Measurements from ENCODE around the gene FBXL4. TPM values are rescaled to one million over a fixed set of nuclear protein-coding genes. Genes with fewer than 3 reads are reported as not detected.

Gene FBXL4
- total and polyA plus RNA-seq, 10 of the 15 experiments (the other 5 are each of a cell fraction or from before 2014, with no cell fraction given): 2.9 to 16.9 (median 7.2) TPM

- no TSS peak for BruUV-seq (replicated peaks)
- RAD21 ChIA-PET (ENCODE audit: unreplicated experiment): no interaction called here
- DNase-seq (ENCODE audit: low read depth, low spot score) (no peak), ATAC-seq (peak; percentile 62), FAIRE-seq (no peak)
- POLR2A ChIA-PET: no interaction called here
- Histone ChIP-seq H2AFZ (ENCODE audit: control insufficient read depth, low read depth, low read length) (no peak overlapping the region), H3K36me3 (ENCODE audit: control insufficient read depth in 2 of 2, insufficient read depth in 2 of 2, low read length in 1 of 2) (no peaks in the 10 kb centered on the region), H3K4me1 (ENCODE audit: control insufficient read depth, insufficient read depth, low read length) (no peaks in the 10 kb centered on the region), H3K27me3 (replicated peaks in 1 of 2; ENCODE audit: control insufficient read depth in 2 of 2, insufficient read depth in 2 of 2, low read length in 1 of 2) (no peaks in the 10 kb centered on the region), H3K27ac (ENCODE audit: control insufficient read depth, insufficient read depth) (no peak overlapping the region), H3K4me3 (no peak overlapping the region), H3K79me2 (ENCODE audit: control insufficient read depth, insufficient read depth, low read length) (no peaks in the 10 kb centered on the region), H3K9me3 (replicated peaks; ENCODE audit: control insufficient read depth, insufficient read depth, low read length) (no peaks in the 10 kb centered on the region), H4K20me1 (ENCODE audit: control insufficient read depth, insufficient read depth) (no peaks in the 10 kb centered on the region), H3K4me2 (ENCODE audit: control insufficient read depth, insufficient read depth) (no peak overlapping the region), H3K9ac (ENCODE audit: control insufficient read depth, insufficient read depth, low read length) (no peak overlapping the region)
- CTCF ChIA-PET: no interaction called here
- SMC1A ChIA-PET (ENCODE audit: uncharacterized antibody, unreplicated experiment): no interaction called here
- intact Hi-C loops (cut with micrococcal nuclease; ENCODE audit: unreplicated experiment) (no loop called here), in situ Hi-C loops (cut with MboI) (no loop called here)
- no peak for TF ChIP-seq SMAD1 (IDR thresholded peaks at IDR 0.05; ENCODE audit: low read depth, partially characterized antibody)
- peak; percentile 84 for TF ChIP-seq ATF7 (IDR thresholded peaks at IDR 0.05; ENCODE audit: low read depth)
Observed at GRCh38 chr6:98974309-98974708, 26.6 kb upstream of the FBXL4 start.

- 0% methylated on average over 1 of the region's 1 CpG for WGBS (ENCODE audit: insufficient coverage, insufficient replicate concordance, low lambda C conversion rate, missing lambda C conversion rate)
- Histone ChIP-seq H3K9ac (ENCODE audit: control insufficient read depth, insufficient read depth, low read length) (no peak overlapping the region), H4K20me1 (ENCODE audit: control insufficient read depth, insufficient read depth) (no peaks in the 10 kb centered on the region), H3K9me3 (replicated peaks; ENCODE audit: control insufficient read depth, insufficient read depth, low read length) (no peaks in the 10 kb centered on the region), H3K4me2 (ENCODE audit: control insufficient read depth, insufficient read depth) (no peak overlapping the region), H3K36me3 (ENCODE audit: control insufficient read depth in 2 of 2, insufficient read depth in 2 of 2, low read length in 1 of 2) (no peaks in the 10 kb centered on the region), H3K27me3 (replicated peaks in 1 of 2; ENCODE audit: control insufficient read depth in 2 of 2, insufficient read depth in 2 of 2, low read length in 1 of 2) (no peaks in the 10 kb centered on the region), H3K27ac (ENCODE audit: control insufficient read depth, insufficient read depth) (no peak overlapping the region), H3K79me2 (ENCODE audit: control insufficient read depth, insufficient read depth, low read length) (no peaks in the 10 kb centered on the region), H3K4me3 (no peak overlapping the region), H3K4me1 (ENCODE audit: control insufficient read depth, insufficient read depth, low read length) (no peaks in the 10 kb centered on the region), H2AFZ (ENCODE audit: control insufficient read depth, low read depth, low read length) (no peak overlapping the region)
- ChIA-PET POLR2A (no interaction called here), SMC1A (ENCODE audit: uncharacterized antibody, unreplicated experiment) (no interaction called here), CTCF (no interaction called here), RAD21 (ENCODE audit: unreplicated experiment) (no interaction called here)
- ATAC-seq: no peak
- TF ChIP-seq SMAD1 (IDR thresholded peaks at IDR 0.05; ENCODE audit: low read depth, partially characterized antibody) (no peak), SREBF1 (IDR thresholded peaks at IDR 0.05; ENCODE audit: low read length) (no peak), IRF3 (IDR thresholded peaks at IDR 0.05) (no peak), IKZF2 (IDR thresholded peaks at IDR 0.05) (no peak), ZNF217 (IDR thresholded peaks at IDR 0.05) (no peak)
- intact Hi-C loops (cut with micrococcal nuclease; ENCODE audit: unreplicated experiment) (no loop called here), in situ Hi-C loops (cut with MboI) (no loop called here)
- no peak for DNase-seq (ENCODE audit: low read depth, low spot score)
- BruUV-seq (replicated peaks): no TSS peak
- no peak for FAIRE-seq
Observed at GRCh38 chr6:98973571-98973970, 25.8 kb upstream of the FBXL4 start.
